Activated B cell treated with CpG ODN at 0.5 μM for 24 hours (primary cell): ENCODE measurements around the gene CNOT2. TPM values are rescaled to one million over a fixed set of nuclear protein-coding genes. Genes with fewer than 3 reads are reported as not detected.

Source experiments
- ATAC-seq: fragments of 200-7000 bp; cut with Tn5 transposase; one replicate; pipeline ENCODE4 v1.10.0; 2021; ENCODE audit warnings: low read depth, mild to moderate bottlenecking, moderate library complexity
- CTCF ChIA-PET: fragments of 350-600 bp; sonication (Branson Sonifier 250); formaldehyde crosslinking; loops from one replicate; lab custom pipeline; 2021; ENCODE audit warnings: antibody characterized with exemption; lab: Charles Lee
- POLR2A ChIA-PET: fragments of 350-600 bp; sonication (Branson Sonifier 250); formaldehyde crosslinking; loops from one replicate; lab custom pipeline; 2021; ENCODE audit warnings: antibody characterized with exemption; lab: Charles Lee
- DNase-seq: peaks from one replicate; pipeline ENCODE4 v3.0.0; 2022
- H3K27ac Mint-ChIP-seq: one replicate; pipeline ENCODE4 v1.8.0; 2020; ENCODE audit warnings: mixed read lengths
- H3K27me3 Mint-ChIP-seq: one replicate; pipeline ENCODE4 v1.8.0; 2021; ENCODE audit warnings: mixed read lengths
- H3K36me3 Mint-ChIP-seq: one replicate; pipeline ENCODE4 v1.8.0; 2021; ENCODE audit warnings: low read depth, mixed read lengths
- H3K4me1 Mint-ChIP-seq: one replicate; pipeline ENCODE4 v1.8.0; 2021; ENCODE audit warnings: mixed read lengths
- H3K4me3 Mint-ChIP-seq: one replicate; pipeline ENCODE4 v1.8.0; 2020; ENCODE audit warnings: mild to moderate bottlenecking, mixed read lengths
- H3K9me3 Mint-ChIP-seq: one replicate; pipeline ENCODE4 v1.8.0; 2020; ENCODE audit warnings: mixed read lengths
- CTCF ChIP-seq: fragments of 200-600 bp; IDR thresholded peaks from one replicate; pipeline ENCODE4 v1.8.0; 2022; ENCODE audit warnings: antibody characterized with exemption, mild to moderate bottlenecking
- intact Hi-C: fragments of 100-400 bp; cut with micrococcal nuclease; formaldehyde crosslinking; loops from one replicate; pipeline ENCODE4 v1.15.1; 2024
- total RNA-seq: library from RNA; stranded (reverse); gene quantifications from 2 replicates; pipeline ENCODE4 v1.2.3, GENCODE V29; 2022

The CNOT2 gene
- total RNA-seq, 1 donor from 2014 or later, result 98.1 TPM

DNA sequence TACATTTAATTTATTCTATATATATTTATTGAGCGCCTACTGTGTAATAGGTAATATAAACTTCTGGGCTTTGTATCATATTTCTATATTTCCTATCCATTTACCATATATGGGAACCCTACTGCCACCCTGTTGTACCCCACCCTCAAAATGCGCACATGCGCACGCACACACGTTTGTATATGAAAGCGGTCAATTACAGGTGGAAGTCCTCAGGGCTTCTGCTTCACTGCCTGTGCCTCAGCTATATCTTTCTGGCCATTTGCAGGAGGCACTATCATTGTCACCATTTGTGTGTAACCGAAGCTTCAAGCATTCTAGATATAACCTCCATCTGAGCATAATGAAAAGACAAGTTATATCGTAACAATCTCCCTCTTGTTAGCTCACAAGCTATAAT lies 91.5 kb downstream of the CNOT2 start:
- CTCF ChIA-PET, result no interaction called here
- intact Hi-C loops, result no loop called here

DNA sequence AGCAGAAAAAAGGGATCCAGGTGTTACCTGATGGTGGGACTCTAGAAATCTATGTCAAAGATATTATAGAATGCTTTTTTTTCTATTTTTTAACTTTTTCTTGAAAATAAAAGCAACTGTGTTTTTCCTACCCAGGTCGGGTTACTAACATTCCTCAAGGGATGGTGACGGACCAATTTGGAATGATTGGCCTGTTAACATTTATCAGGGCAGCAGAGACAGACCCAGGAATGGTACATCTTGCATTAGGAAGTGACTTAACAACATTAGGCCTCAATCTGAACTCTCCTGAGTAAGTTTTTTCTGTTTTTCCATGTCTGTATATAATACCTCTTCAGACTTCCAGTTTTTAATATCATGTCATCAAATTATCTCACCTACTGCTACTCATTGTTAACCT lies 95.3 kb downstream of the CNOT2 start:
- no peak for TF ChIP-seq CTCF

More for the DNA sequence above, 91.5 kb downstream of the CNOT2 start:
- no peak for TF ChIP-seq CTCF
- H3K9me3 Mint-ChIP-seq, result no peaks in the 10 kb centered on the region
- H3K27ac Mint-ChIP-seq, result no peak overlapping the region
- H3K4me3 Mint-ChIP-seq, result no peak overlapping the region
- H3K36me3 Mint-ChIP-seq, result peaks cover 57% of the 10 kb centered on the region
- no peaks in the 10 kb centered on the region for H3K4me1 Mint-ChIP-seq
- ATAC-seq, result no peak
- H3K27me3 Mint-ChIP-seq, result no peaks in the 10 kb centered on the region
- POLR2A ChIA-PET, result interaction anchor here (0.6 kb wide), 1 partner anchor 15 kb away, joined by 3 read pairs; no protein-coding TSS in a partner anchor
- DNase-seq, result no peak

GRCh38 chr12:70351076-70351475 lies 107.8 kb downstream of the CNOT2 start:
- DNase-seq, result no peak
- H3K36me3 Mint-ChIP-seq, result peaks cover 33% of the 10 kb centered on the region
- H3K9me3 Mint-ChIP-seq, result no peaks in the 10 kb centered on the region
- ATAC-seq, result no peak
- H3K27ac Mint-ChIP-seq, result no peak overlapping the region
- POLR2A ChIA-PET, result no interaction called here
- H3K4me3 Mint-ChIP-seq, result no peak overlapping the region
- TF ChIP-seq CTCF, result no peak
- no peaks in the 10 kb centered on the region for H3K27me3 Mint-ChIP-seq
- CTCF ChIA-PET, result no interaction called here
- H3K4me1 Mint-ChIP-seq, result peaks cover 9% of the 10 kb centered on the region
- intact Hi-C loops, result no loop called here

More for the DNA sequence above, 95.3 kb downstream of the CNOT2 start:
- no peak overlapping the region for H3K4me3 Mint-ChIP-seq
- H3K27ac Mint-ChIP-seq, result no peak overlapping the region
- ATAC-seq, result no peak
- no peaks in the 10 kb centered on the region for H3K9me3 Mint-ChIP-seq
- peaks cover 75% of the 10 kb centered on the region for H3K36me3 Mint-ChIP-seq
- no peak for DNase-seq
- ChIA-PET POLR2A (no interaction called here), CTCF (no interaction called here)
- no peaks in the 10 kb centered on the region for H3K4me1 Mint-ChIP-seq
- intact Hi-C loops, result no loop called here
- no peaks in the 10 kb centered on the region for H3K27me3 Mint-ChIP-seq

DNA sequence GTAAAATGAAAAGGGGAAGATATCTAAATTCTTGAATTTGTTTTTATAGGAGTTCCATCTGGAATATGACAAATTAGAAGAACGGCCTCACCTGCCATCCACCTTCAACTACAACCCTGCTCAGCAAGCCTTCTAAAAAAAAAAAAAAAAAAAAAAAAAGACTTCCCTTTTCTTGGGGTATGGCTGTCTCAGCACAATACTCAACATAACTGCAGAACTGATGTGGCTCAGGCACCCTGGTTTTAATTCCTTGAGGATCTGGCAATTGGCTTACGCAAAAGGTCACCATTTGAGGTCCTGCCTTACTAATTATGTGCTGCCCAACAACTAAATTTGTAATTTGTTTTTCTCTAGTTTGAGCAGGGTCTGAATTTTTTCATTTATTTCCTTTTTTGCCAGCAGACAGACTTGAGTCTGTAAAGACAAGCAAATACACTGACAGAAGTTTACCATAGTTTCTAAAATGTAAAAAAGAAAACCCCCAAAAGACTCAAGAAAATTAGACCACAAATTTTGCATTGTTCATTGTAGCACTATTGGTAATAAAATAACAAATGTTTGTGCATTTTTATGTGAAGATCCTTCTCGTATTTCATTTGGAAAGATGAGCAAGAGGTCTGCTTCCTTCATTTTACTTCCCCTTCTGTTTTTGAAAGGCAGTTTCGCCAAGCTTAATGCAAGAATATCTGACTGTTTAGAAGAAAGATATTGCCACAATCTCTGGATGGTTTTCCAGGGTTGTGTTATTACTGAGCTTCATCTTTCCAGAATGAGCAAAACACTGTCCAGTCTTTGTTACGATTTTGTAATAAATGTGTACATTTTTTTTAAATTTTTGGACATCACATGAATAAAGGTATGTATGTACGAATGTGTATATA lies 110.8 kb downstream of the CNOT2 start:
- DNase-seq (no peak), ATAC-seq (no peak)
- CTCF ChIA-PET, result no interaction called here
- H3K36me3 Mint-ChIP-seq, result peaks cover 23% of the 10 kb centered on the region
- H3K27ac Mint-ChIP-seq, result peak overlapping the region; percentile 41
- no peak for TF ChIP-seq CTCF
- no peaks in the 10 kb centered on the region for H3K27me3 Mint-ChIP-seq
- H3K4me1 Mint-ChIP-seq, result peaks cover 9% of the 10 kb centered on the region
- intact Hi-C loops, result no loop called here
- no peak overlapping the region for H3K4me3 Mint-ChIP-seq
- POLR2A ChIA-PET, result no interaction called here
- no peaks in the 10 kb centered on the region for H3K9me3 Mint-ChIP-seq

GRCh38 chr12:70354787-70355186 lies 111.6 kb downstream of the CNOT2 start:
- H3K9me3 Mint-ChIP-seq, result no peaks in the 10 kb centered on the region
- ChIA-PET POLR2A (no interaction called here), CTCF (no interaction called here)
- H3K36me3 Mint-ChIP-seq, result peaks cover 22% of the 10 kb centered on the region
- TF ChIP-seq CTCF, result no peak
- no peak overlapping the region for H3K27ac Mint-ChIP-seq
- intact Hi-C loops, result no loop called here
- H3K4me3 Mint-ChIP-seq, result no peak overlapping the region
- DNase-seq (no peak), ATAC-seq (no peak)
- peaks cover 9% of the 10 kb centered on the region for H3K4me1 Mint-ChIP-seq
- H3K27me3 Mint-ChIP-seq, result no peaks in the 10 kb centered on the region
